ENCODE data around the gene P2RY12.

The P2RY12 gene

GRCh38 chr3:151330899-151331298 is 53.7 kb downstream of the P2RY12 start:
- no peak for DNase-seq

- no peak for DNase-seq
Measured at GRCh38 chr3:151330379-151330778, 54.2 kb downstream of the P2RY12 start.

- no peak for DNase-seq
Measured at GRCh38 chr3:151329363-151329762, 55.2 kb downstream of the P2RY12 start, which contains the start of gene P2RY13. Gene P2RY13 (minus strand): TSS chr3:151329549. CDS start chr3:151329528, 21 bp downstream.

- DNase-seq: no peak
Measured at GRCh38 chr3:151328298-151328995, 56.1 kb downstream of the P2RY12 start.

GRCh38 chr3:151327571-151328198 is 56.9 kb downstream of the P2RY12 start:
- DNase-seq: no peak

GRCh38 chr3:151322511-151322910 is 62.0 kb downstream of the P2RY12 start:
- DNase-seq: no peak

- DNase-seq: no peak
Measured at GRCh38 chr3:151321526-151321925, 63.0 kb downstream of the P2RY12 start.

- DNase-seq: no peak
Measured at GRCh38 chr3:151320131-151320530, 64.4 kb downstream of the P2RY12 start.

GRCh38 chr3:151319628-151320027 is 64.9 kb downstream of the P2RY12 start:
- no peak for DNase-seq

- DNase-seq: no peak
Measured at GRCh38 chr3:151318991-151319390, 65.6 kb downstream of the P2RY12 start.

GRCh38 chr3:151318313-151318712 is 66.2 kb downstream of the P2RY12 start:
- DNase-seq: no peak

- no peak for DNase-seq
Measured at GRCh38 chr3:151316267-151316991, 68.1 kb downstream of the P2RY12 start, which contains the start of gene GPR87. Gene GPR87 (minus strand): TSS chr3:151316820. CDS start chr3:151300100, 16,720 bp downstream.

- DNase-seq: no peak
Measured at GRCh38 chr3:151315846-151316245, 68.7 kb downstream of the P2RY12 start.

GRCh38 chr3:151315136-151315535 is 69.4 kb downstream of the P2RY12 start:
- DNase-seq: no peak

GRCh38 chr3:151314593-151314992 is 70.0 kb downstream of the P2RY12 start:
- no peak for DNase-seq

GRCh38 chr3:151314137-151314536 is 70.4 kb downstream of the P2RY12 start:
- no peak for DNase-seq

GRCh38 chr3:151312972-151313371 is 71.6 kb downstream of the P2RY12 start:
- DNase-seq: no peak

- DNase-seq: no peak
Measured at GRCh38 chr3:151309566-151309965, 75.0 kb downstream of the P2RY12 start.

- no peak for DNase-seq
Measured at GRCh38 chr3:151307583-151308488, 76.7 kb downstream of the P2RY12 start.

GRCh38 chr3:151307131-151307530 is 77.4 kb downstream of the P2RY12 start:
- DNase-seq: no peak

- DNase-seq: no peak
Measured at GRCh38 chr3:151306168-151306810, 78.3 kb downstream of the P2RY12 start.

- no peak for DNase-seq
Measured at GRCh38 chr3:151305775-151306151, 78.8 kb downstream of the P2RY12 start.
